Uterus (tissue), 2 donors: ENCODE measurements around the gene ZNF587B.

ENCODE experiments used
- CTCF ChIP-seq, 4 experiments: fragments of 200-600 bp in 2 of 4; fragments of 450-650 bp in 2 of 4; sonication (generic) in 2 of 4; IDR thresholded peaks; one replicate each; pipeline ENCODE4 v1.5.1; 2016 to 2019; ENCODE audit warnings: antibody characterized with exemption in 4 of 4, mild to moderate bottlenecking in 2 of 4, moderate library complexity in 1 of 4
- POLR2A ChIP-seq, 2 donors: fragments of 450-650 bp; IDR thresholded peaks; one replicate each; pipeline ENCODE4 v1.6.1; 2016; ENCODE audit warnings: antibody characterized with exemption in 2 of 2, mild to moderate bottlenecking in 1 of 2, moderate library complexity in 1 of 2

GRCh38 chr19:57886046-57886445 is 55.9 kb downstream of the ZNF587B start:
- no peak for TF ChIP-seq CTCF (IDR thresholded peaks at IDR 0.05)
- TF ChIP-seq POLR2A (IDR thresholded peaks at IDR 0.05), result no peak
